GM19025 (cell line): ENCODE data around the gene LHX5.

Source experiments
- ATAC-seq: cut with Tn5 transposase; IDR thresholded peaks from one replicate; pipeline ENCODE4 v1.9.1; 2021; ENCODE audit warnings: mild to moderate bottlenecking, low read depth, moderate library complexity; ENCODE audit not compliant: unreplicated experiment

Gene LHX5

GRCh38 chr12:113420996-113421595 lies 50.6 kb downstream of the LHX5 start:
- no peak for ATAC-seq

GRCh38 chr12:113418213-113418879 lies 53.3 kb downstream of the LHX5 start:
- ATAC-seq = no peak

- ATAC-seq = no peak
These were observed 55.4 kb downstream of the LHX5 start for GRCh38 chr12:113416091-113416754.

- ATAC-seq = no peak
These were observed 57.1 kb downstream of the LHX5 start for GRCh38 chr12:113414519-113415038.

- ATAC-seq = no peak
These were observed 58.2 kb downstream of the LHX5 start for GRCh38 chr12:113413488-113413939.
